Mesenchymal stem cell (in vitro differentiated cells and primary cell): ENCODE measurements around the gene CNTNAP2.

Experiments
- DNase-seq: peaks from one replicate; pipeline ENCODE4 v3.0.0-alpha.2; 2013
- H2AFZ ChIP-seq: one replicate; pipeline ENCODE4 v1.6.1; 2013; ENCODE audit warnings: low read depth, mild to moderate bottlenecking, control low read depth, inconsistent platforms, low read length, moderate library complexity
- H2AK5ac ChIP-seq: 2 replicates; pipeline ENCODE4 v1.6.1; 2013; ENCODE audit warnings: low read length, moderate library complexity, mild to moderate bottlenecking, inconsistent platforms; ENCODE audit not compliant: severe bottlenecking
- H2BK120ac ChIP-seq: one replicate; pipeline ENCODE4 v1.6.1; 2013; ENCODE audit warnings: low read depth, mild to moderate bottlenecking, inconsistent platforms, low read length, moderate library complexity
- H2BK12ac ChIP-seq, 2 experiments: one replicate each; pipeline ENCODE4 v1.6.1; 2013; ENCODE audit warnings: inconsistent platforms in 2 of 2, low read length in 2 of 2, mild to moderate bottlenecking in 2 of 2, moderate library complexity in 2 of 2, control low read depth in 1 of 2
- H2BK15ac ChIP-seq: one replicate; pipeline ENCODE4 v1.6.1; 2013; ENCODE audit warnings: mild to moderate bottlenecking, low read depth, inconsistent platforms; ENCODE audit not compliant: poor library complexity, severe bottlenecking
- H2BK5ac ChIP-seq: 2 replicates; pipeline ENCODE4 v1.6.1; 2013; ENCODE audit warnings: low read depth, mild to moderate bottlenecking, low read length, control low read depth, inconsistent platforms; ENCODE audit not compliant: poor library complexity, severe bottlenecking
- H3K14ac ChIP-seq, 2 experiments: one replicate each; pipeline ENCODE4 v1.6.1; 2013; ENCODE audit warnings: inconsistent platforms in 2 of 2, low read length in 2 of 2, control low read depth in 1 of 2, mild to moderate bottlenecking in 1 of 2, moderate library complexity in 1 of 2
- H3K18ac ChIP-seq, 2 experiments: one replicate each; pipeline ENCODE4 v1.6.1; 2013; ENCODE audit warnings: inconsistent platforms in 2 of 2, low read length in 2 of 2, control low read depth in 1 of 2, low read depth in 1 of 2, mild to moderate bottlenecking in 1 of 2
- H3K23ac ChIP-seq, 2 experiments: one replicate each; pipeline ENCODE4 v1.6.1; 2013; ENCODE audit warnings: inconsistent platforms in 2 of 2, low read length in 2 of 2, mild to moderate bottlenecking in 2 of 2, moderate library complexity in 2 of 2, control low read depth in 1 of 2
- H3K27ac ChIP-seq: 2 replicates; pipeline ENCODE4 v1.5.1; 2013; ENCODE audit warnings: mild to moderate bottlenecking, moderate library complexity, low read length, control low read depth, inconsistent platforms; ENCODE audit not compliant: poor library complexity, severe bottlenecking
- H3K27me3 ChIP-seq, 2 experiments: 2 replicates each; pipeline versions ENCODE4 v1.6.1 to v1.7.0; 2013; ENCODE audit warnings: low read length in 2 of 2, mild to moderate bottlenecking in 2 of 2, moderate library complexity in 2 of 2, control low read depth in 1 of 2, inconsistent platforms in 1 of 2; ENCODE audit not compliant: control insufficient read depth in 1 of 2, insufficient read depth in 1 of 2
- H3K36me3 ChIP-seq, 2 experiments: 2 replicates each; pipeline versions ENCODE4 v1.6.1 to v1.7.0; 2013; ENCODE audit warnings: low read length in 2 of 2, control low read depth in 1 of 2, inconsistent platforms in 1 of 2, low read depth in 1 of 2, mild to moderate bottlenecking in 1 of 2; ENCODE audit not compliant: insufficient read depth in 2 of 2, control insufficient read depth in 1 of 2
- H3K4ac ChIP-seq, 2 experiments: one replicate each; pipeline ENCODE4 v1.6.1; 2013; ENCODE audit warnings: inconsistent platforms in 2 of 2, low read length in 2 of 2, mild to moderate bottlenecking in 2 of 2, moderate library complexity in 2 of 2, control low read depth in 1 of 2, low read depth in 1 of 2
- H3K4me1 ChIP-seq: 2 replicates; pipeline ENCODE4 v1.6.1; 2013; ENCODE audit warnings: low read depth, low read length, control low read depth; ENCODE audit not compliant: control insufficient read depth, insufficient read depth
- H3K4me2 ChIP-seq: 2 replicates; pipeline ENCODE4 v1.6.1; 2013; ENCODE audit warnings: low read length, mild to moderate bottlenecking, inconsistent platforms; ENCODE audit not compliant: poor library complexity, severe bottlenecking
- H3K4me3 ChIP-seq, 2 experiments: 2 replicates each; pipeline versions ENCODE4 v1.5.1 to v1.7.0; 2013; ENCODE audit warnings: low read length in 2 of 2, mild to moderate bottlenecking in 2 of 2, control low read depth in 1 of 2, low read depth in 1 of 2; ENCODE audit not compliant: insufficient read depth in 1 of 2
- H3K79me1 ChIP-seq: replicated peaks from 2 replicates; pipeline ENCODE4 v1.6.1; 2013; ENCODE audit warnings: mild to moderate bottlenecking, control low read depth, low read length, inconsistent platforms; ENCODE audit not compliant: poor library complexity, severe bottlenecking
- H3K9ac ChIP-seq: 2 replicates; pipeline ENCODE4 v1.7.0; 2013; ENCODE audit warnings: mild to moderate bottlenecking, low read length, moderate library complexity
- H3K9me3 ChIP-seq: 2 replicates; pipeline ENCODE4 v1.7.0; 2013; ENCODE audit warnings: mild to moderate bottlenecking, low read length; ENCODE audit not compliant: control insufficient read depth
- H4K8ac ChIP-seq: one replicate; pipeline ENCODE4 v1.6.1; 2013; ENCODE audit warnings: inconsistent platforms, mild to moderate bottlenecking, low read length, moderate library complexity
- H4K91ac ChIP-seq: one replicate; pipeline ENCODE4 v1.6.1; 2013; ENCODE audit warnings: mild to moderate bottlenecking, low read length, inconsistent platforms
- WGBS: methylation state at CpG from one replicate; pipeline ENCODE4 v1.1.7; 2013; ENCODE audit warnings: mixed read lengths; 5-methylcytosine and 5-hydroxymethylcytosine counted together

The CNTNAP2 gene

GRCh38 chr7:147432576-147432975, 1316.0 kb downstream of the CNTNAP2 start:
- Histone ChIP-seq H3K36me3 (no peaks in the 10 kb centered on the region), H3K4me1 (no peaks in the 10 kb centered on the region), H3K79me1 (no peaks in the 10 kb centered on the region), H3K23ac (no peak overlapping the region), H3K14ac (no peak overlapping the region), H4K8ac (no peak overlapping the region), H3K9ac (no peak overlapping the region), H3K4me2 (no peak overlapping the region), H2BK120ac (no peak overlapping the region), H2AK5ac (no peak overlapping the region), H2BK15ac (no peak overlapping the region), H3K4me3 (no peak overlapping the region), H2BK5ac (no peak overlapping the region), H3K4ac (no peak overlapping the region), H3K27ac (no peak overlapping the region), H3K27me3 (no peaks in the 10 kb centered on the region), H2AFZ (no peak overlapping the region), H2BK12ac (no peak overlapping the region), H3K9me3 (peaks cover 6% of the 10 kb centered on the region), H3K18ac (no peak overlapping the region), H4K91ac (no peak overlapping the region)
- WGBS: 100% methylated on average over 1 of the region's 1 CpG
- DNase-seq: no peak

- no peaks in the 10 kb centered on the region for H3K4me1 ChIP-seq
- WGBS: 27% methylated on average over 3 of the region's 3 CpGs
- H2AFZ ChIP-seq: no peak overlapping the region
- H2AK5ac ChIP-seq: no peak overlapping the region
- H2BK120ac ChIP-seq: no peak overlapping the region
- no peak overlapping the region for H2BK5ac ChIP-seq
- no peaks in the 10 kb centered on the region for H3K36me3 ChIP-seq
- no peak overlapping the region for H3K4me3 ChIP-seq
- H3K79me1 ChIP-seq: no peaks in the 10 kb centered on the region
- no peak overlapping the region for H3K9ac ChIP-seq
- no peak for DNase-seq
- H3K4me2 ChIP-seq: no peak overlapping the region
- H2BK12ac ChIP-seq: no peak overlapping the region
- H3K14ac ChIP-seq: no peak overlapping the region
- peaks cover 14% of the 10 kb centered on the region for H3K9me3 ChIP-seq
- H4K8ac ChIP-seq: no peak overlapping the region
- no peak overlapping the region for H4K91ac ChIP-seq
- no peak overlapping the region for H3K4ac ChIP-seq
- no peak overlapping the region for H3K27ac ChIP-seq
- H3K18ac ChIP-seq: no peak overlapping the region
- H3K23ac ChIP-seq: no peak overlapping the region
- H3K27me3 ChIP-seq: no peaks in the 10 kb centered on the region
- H2BK15ac ChIP-seq: no peak overlapping the region
Observed at GRCh38 chr7:147436718-147437117, 1320.1 kb downstream of the CNTNAP2 start.

DNA sequence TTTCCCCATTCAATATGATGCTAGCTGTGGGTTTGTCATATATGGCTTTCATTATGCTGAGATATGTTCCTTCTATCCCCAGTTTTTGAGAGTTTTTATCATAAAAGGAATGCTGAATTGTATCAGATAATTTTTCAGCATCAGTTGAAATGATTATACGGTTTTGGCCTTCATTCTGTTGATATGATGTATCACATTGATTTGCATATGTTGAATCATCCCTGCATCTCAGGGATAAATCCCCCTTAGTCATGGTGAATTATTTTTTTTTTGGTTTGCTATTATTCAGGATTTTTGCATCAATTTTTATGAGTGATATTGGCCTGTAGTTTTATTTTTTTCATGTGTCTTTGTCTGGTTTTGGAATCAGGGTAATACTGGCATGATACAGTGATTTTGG, 1321.6 kb downstream of the CNTNAP2 start:
- Histone ChIP-seq H3K23ac (no peak overlapping the region), H2BK15ac (no peak overlapping the region), H3K4ac (no peak overlapping the region), H2BK120ac (no peak overlapping the region), H3K4me1 (no peaks in the 10 kb centered on the region), H4K91ac (no peak overlapping the region), H3K18ac (no peak overlapping the region), H3K9ac (no peak overlapping the region), H3K9me3 (peaks cover 14% of the 10 kb centered on the region), H3K4me2 (no peak overlapping the region), H3K14ac (no peak overlapping the region), H2AK5ac (no peak overlapping the region), H3K27ac (no peak overlapping the region), H2AFZ (no peak overlapping the region), H2BK12ac (no peak overlapping the region), H3K79me1 (no peaks in the 10 kb centered on the region), H3K4me3 (no peak overlapping the region), H2BK5ac (no peak overlapping the region), H4K8ac (no peak overlapping the region), H3K36me3 (no peaks in the 10 kb centered on the region), H3K27me3 (no peaks in the 10 kb centered on the region)
- DNase-seq: no peak
- 86% methylated on average over 1 of the region's 1 CpG for WGBS

DNA sequence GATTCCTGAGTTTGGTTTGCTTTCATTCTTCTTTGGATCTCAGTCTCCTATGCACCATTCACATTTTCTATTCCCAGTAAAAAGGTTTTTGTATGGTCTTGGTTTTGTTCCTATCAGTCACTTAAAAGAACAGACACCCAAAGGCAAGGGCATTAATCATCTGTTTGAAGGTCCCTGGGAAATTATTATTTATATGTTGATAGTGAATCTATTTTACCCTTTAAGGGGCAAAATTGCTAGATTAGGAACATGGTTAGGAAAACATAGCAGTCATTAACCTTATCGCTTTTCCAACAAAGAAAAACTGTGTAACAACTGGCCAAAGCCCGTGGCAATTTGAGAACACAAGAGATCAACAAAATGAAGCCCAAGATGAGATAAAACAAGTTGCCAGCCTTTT, 1327.3 kb downstream of the CNTNAP2 start:
- Histone ChIP-seq H2BK120ac (no peak overlapping the region), H3K27me3 (no peaks in the 10 kb centered on the region), H3K14ac (no peak overlapping the region), H2AFZ (no peak overlapping the region), H3K4ac (no peak overlapping the region), H3K4me3 (no peak overlapping the region), H3K4me1 (no peaks in the 10 kb centered on the region), H3K9ac (no peak overlapping the region), H3K4me2 (no peak overlapping the region), H4K8ac (no peak overlapping the region), H3K9me3 (peaks cover 14% of the 10 kb centered on the region), H2BK12ac (no peak overlapping the region), H2BK15ac (no peak overlapping the region), H3K23ac (no peak overlapping the region), H3K18ac (no peak overlapping the region), H4K91ac (no peak overlapping the region), H3K36me3 (no peaks in the 10 kb centered on the region), H3K79me1 (no peaks in the 10 kb centered on the region), H3K27ac (no peak overlapping the region), H2BK5ac (no peak overlapping the region), H2AK5ac (no peak overlapping the region)
- 100% methylated on average over 1 of the region's 2 CpGs for WGBS
- no peak for DNase-seq
